ENCODE measurements around the gene CGB8.

DNA sequence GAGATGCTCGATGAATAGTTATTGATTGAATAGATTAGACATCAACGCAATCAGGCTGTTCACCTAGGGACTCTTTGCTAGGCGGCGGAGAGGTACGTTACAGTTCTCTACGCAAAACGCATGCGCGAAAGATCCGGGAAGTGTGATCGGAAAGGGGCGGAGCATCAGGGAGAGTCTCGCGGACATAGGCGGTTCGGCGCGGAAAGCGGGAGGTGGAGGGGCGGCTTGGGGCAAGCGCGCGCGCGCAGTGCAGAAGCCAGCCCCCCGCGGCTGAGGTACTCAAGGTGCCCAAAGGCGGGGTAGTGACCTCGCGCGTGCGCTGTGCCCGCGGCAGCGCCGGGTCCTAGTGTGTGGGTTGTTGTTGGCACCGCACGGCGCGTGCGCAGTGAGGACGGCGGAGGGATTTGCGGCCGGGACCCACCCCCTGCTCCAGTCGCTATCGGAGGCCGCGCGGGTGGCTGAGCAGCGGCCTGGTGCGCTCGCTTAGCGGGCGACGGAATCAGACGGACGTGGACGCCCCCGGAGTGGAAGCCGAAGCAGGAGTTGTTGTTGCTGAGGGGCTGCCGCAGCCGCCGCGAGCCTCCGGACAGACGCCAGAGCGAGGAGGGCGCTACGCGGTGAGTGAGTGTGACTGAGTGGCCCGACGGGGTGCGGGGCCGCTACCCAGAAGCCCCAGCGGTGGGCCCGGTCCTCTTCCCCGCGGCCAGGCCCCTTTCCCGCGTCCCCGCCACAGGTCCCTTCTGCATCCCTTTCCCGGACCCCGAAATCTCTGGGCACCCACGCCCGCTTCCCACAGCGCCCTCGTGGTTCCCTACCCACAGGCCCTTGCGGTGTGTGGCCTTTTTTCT, 36.3 kb upstream of the CGB8 start, which contains the start of gene SNRNP70:
- TF ChIP-seq EZH2phosphoT487 (IDR thresholded peaks at IDR 0.05; ENCODE audit: low read depth), result no peak
- TF ChIP-seq, protein P1, sequence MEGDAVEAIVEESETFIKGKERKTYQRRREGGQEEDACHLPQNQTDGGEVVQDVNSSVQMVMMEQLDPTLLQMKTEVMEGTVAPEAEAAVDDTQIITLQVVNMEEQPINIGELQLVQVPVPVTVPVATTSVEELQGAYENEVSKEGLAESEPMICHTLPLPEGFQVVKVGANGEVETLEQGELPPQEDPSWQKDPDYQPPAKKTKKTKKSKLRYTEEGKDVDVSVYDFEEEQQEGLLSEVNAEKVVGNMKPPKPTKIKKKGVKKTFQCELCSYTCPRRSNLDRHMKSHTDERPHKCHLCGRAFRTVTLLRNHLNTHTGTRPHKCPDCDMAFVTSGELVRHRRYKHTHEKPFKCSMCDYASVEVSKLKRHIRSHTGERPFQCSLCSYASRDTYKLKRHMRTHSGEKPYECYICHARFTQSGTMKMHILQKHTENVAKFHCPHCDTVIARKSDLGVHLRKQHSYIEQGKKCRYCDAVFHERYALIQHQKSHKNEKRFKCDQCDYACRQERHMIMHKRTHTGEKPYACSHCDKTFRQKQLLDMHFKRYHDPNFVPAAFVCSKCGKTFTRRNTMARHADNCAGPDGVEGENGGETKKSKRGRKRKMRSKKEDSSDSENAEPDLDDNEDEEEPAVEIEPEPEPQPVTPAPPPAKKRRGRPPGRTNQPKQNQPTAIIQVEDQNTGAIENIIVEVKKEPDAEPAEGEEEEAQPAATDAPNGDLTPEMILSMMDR (IDR thresholded peaks at IDR 0.05; ENCODE audit: low read depth, low read length), result no peak

Data from OCI-LY3 (cell line).